ENCODE measurements around the gene SLIT1.

The SLIT1 gene

DNA sequence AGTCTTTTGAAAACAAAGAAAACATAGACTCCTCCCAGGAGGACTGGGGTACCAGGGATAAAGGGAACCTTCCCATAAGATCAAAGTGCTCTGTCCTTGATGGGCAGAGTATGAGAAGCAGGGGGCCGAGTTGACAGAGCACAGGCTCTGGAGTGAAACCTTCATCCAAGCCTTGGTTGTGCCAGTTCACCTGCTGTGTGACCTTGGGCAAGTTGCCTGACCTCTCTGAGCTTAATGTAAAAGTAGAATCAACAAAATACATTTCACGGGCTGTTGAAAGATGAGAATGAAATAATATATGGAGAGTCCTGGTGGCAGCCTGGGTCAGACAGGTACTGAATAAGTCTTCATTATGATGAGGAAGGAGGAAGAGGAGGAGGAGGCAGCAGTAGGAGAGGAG is 69.9 kb downstream of the SLIT1 start:
- FAIRE-seq (no peak), DNase-seq (ENCODE audit: low spot score) (no peak)

DNA sequence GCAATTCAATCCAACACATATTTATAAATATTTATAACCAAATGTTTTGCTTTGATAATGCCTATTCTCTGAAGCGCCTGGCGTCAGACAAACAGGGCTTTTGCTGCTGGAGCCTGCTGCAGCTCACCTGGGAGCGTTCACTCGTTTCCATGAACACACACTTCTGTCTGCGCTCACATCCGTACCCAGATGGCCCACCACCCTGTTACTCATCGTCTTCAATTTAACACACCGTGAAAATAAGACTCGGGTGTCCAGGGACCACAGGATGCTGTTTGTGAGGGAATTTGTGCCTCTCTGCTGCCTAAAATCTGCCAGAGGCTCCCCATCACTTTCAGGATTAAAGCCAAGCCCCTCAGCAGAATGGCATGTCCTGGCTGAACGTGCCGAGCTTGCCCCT is 74.1 kb downstream of the SLIT1 start:
- DNase-seq (ENCODE audit: low spot score) = no peak
- FAIRE-seq = no peak

- DNase-seq (ENCODE audit: low spot score) (no peak), FAIRE-seq (no peak)
Observed at GRCh38 chr10:97109547-97109946, 76.2 kb downstream of the SLIT1 start.

DNA sequence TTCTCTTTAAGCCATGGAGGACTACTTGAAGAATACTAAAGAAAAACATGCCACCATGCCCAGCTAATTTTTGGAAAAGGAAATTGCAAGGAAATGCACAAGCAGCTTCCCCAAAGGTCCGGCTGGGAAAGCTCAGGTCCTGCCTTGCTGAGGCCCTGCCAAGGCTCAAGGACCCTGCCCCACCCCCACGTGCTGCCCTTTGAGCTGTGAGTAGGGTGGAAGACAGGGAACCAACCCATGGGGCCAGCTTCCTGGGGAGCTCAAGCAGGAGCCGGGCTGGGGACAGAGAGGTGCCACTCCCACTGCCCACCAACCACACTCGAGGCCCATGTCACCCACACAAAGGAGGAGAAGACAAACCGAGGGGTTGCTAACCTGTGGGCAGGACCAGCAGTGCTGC is 78.2 kb downstream of the SLIT1 start:
- DNase-seq (ENCODE audit: low spot score) (no peak), FAIRE-seq (no peak)

GRCh38 chr10:97106207-97106606 is 79.6 kb downstream of the SLIT1 start:
- DNase-seq (ENCODE audit: low spot score) = no peak
- FAIRE-seq = no peak

DNA sequence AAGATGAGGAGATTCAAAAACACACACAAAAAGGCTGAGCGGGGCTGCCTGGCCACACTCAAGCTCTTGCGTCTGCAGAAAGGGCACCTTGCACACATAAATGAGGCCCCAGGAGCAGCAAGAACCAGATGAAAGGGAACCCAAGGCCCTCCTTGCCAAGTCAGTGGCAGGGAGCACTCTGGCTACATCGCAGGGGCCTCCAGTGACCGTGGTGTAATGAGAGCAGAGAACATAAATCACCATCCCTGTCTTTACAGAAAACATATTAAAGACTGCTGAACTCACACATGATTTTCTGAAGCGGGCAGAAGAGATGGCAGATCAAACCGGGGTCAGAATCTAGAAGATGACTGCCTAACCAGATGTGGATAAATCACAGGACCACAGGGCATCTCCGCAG is 80.5 kb downstream of the SLIT1 start:
- DNase-seq (ENCODE audit: low spot score) = no peak
- FAIRE-seq = no peak

- FAIRE-seq = no peak
Observed at GRCh38 chr10:97103316-97104080, 82.3 kb downstream of the SLIT1 start.

GRCh38 chr10:97102441-97102840 is 83.3 kb downstream of the SLIT1 start:
- no peak for DNase-seq (ENCODE audit: low spot score)
- FAIRE-seq = no peak

More at GRCh38 chr10:97103316-97104080, 82.3 kb downstream of the SLIT1 start:
- DNase-seq (ENCODE audit: low spot score) = no peak

DNA sequence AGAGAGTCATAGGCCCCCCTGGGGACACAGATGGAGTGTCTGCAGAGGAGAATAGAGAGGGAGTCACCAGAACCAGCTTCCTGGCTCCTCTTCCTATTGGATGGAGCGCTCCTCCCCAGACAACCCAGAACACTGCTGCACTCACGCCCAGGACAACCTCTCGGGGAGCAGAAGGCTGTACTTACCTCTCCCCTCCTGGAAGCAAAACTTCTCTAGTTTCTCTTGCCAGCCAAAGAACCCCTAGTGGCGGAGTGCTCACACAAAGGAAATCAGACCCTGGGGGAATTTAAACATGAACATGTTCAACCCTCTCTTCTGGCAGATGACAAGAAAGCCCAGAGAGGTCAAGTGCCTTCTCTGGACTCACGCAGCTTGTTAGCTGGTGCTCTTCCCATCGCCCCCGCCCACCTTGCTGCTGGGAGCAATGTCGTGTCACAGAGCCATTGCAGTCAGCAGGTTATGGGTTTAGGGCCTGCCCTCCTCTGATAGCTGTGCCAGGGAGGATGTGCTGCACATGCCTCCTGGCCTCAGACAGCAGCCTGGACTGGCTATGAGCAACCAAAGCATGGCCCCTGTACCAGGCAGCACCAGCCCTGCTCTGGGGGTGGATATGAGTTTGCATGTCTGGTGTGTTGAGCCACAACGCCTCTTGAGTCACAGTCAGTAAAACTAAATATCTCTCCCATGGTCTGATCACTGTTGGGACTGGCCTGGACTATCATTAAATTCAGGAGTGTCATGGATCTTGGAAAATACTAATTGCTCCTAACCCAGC is 84.4 kb downstream of the SLIT1 start:
- DNase-seq (ENCODE audit: low spot score) (no peak), FAIRE-seq (no peak)

- no peak for DNase-seq (ENCODE audit: low spot score)
Observed at GRCh38 chr10:97100657-97101056, 85.1 kb downstream of the SLIT1 start.

DNA sequence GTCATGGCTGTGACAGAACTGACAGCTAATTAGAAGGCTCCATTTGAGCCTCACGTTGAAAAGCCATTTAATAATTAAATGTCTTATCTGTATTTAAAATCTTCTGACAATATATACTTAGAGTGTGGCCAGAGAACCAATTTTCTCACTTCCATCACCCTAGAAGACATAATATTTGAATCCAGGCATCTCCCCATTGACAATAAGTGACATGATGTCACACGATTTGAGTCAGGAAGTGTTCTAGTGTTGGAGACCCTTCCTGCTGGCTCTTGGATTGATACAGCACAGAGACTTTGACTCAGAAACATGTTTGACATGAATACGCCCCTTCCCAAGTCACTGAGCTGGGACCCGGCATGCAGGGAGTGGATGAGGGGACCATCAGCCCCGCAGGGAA is 85.9 kb downstream of the SLIT1 start:
- FAIRE-seq (peak; percentile 71), DNase-seq (ENCODE audit: low spot score) (no peak)

More at GRCh38 chr10:97100657-97101056, 85.1 kb downstream of the SLIT1 start:
- no peak for FAIRE-seq

GRCh38 chr10:97099089-97099488 is 86.7 kb downstream of the SLIT1 start:
- no peak for DNase-seq (ENCODE audit: low spot score)
- FAIRE-seq = no peak

DNA sequence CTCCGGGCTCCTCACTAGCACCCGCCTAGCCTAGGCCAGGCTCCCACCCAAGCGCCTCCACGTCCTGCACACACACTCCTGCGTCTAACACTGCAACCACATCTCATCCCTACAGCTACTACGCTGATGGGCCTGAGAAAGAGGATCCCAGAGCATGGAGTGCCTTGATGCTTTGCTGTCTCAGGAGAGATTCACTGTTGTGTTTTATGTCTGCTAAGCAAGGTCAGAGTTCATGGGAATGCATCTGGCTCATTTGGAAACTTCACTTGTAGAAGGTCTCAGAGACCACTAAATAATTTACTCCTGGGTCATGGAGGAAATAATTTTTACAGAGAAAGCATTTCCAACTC is 88.7 kb downstream of the SLIT1 start:
- no peak for DNase-seq (ENCODE audit: low spot score)
- FAIRE-seq = no peak

DNA sequence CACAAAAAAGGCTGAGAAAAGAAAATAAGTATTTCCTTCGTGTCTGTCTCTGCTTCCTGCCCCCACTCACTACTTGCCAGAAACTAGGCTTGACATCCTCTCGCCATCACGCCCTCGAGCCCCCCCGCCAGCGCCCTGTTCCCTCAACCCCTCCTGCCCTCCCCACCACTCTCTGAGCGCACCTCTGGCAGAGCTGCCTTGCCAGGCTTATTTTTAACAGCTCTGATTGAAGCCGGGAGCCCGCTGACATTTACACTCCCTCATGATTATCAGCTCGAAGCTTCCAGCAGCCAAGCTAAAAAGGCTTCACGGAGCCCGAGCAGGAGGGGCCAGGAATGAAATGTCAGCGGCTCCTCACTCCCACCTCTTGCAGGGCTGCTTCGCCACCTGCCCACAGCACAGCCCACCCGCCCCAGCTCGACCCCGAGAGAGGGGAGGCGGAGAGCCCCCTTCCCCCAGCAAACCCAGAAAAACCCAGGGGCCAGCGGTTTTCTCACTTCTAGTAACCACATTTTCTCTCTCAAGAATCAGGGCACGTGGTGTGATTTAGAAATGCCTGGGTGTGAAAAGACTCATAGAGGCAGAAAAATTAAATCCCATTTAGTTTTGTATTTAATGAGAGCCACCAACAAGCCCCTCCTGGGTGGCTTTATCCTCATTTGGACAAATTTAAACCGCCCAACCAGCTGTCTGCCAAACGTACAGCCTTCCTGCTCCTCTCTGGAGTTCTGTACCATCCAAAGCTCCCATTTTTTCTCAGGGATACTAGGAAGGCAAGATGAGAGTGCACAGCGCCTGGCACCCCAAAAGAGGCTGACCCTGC is 89.3 kb downstream of the SLIT1 start:
- FAIRE-seq = no peak
- DNase-seq (ENCODE audit: low spot score) = no peak

- FAIRE-seq = no peak
- DNase-seq (ENCODE audit: low spot score) = no peak
Observed at GRCh38 chr10:97095701-97096260, 90.0 kb downstream of the SLIT1 start.

GRCh38 chr10:97090644-97091043 is 95.1 kb downstream of the SLIT1 start:
- FAIRE-seq = no peak
- no peak for DNase-seq (ENCODE audit: low spot score)

DNA sequence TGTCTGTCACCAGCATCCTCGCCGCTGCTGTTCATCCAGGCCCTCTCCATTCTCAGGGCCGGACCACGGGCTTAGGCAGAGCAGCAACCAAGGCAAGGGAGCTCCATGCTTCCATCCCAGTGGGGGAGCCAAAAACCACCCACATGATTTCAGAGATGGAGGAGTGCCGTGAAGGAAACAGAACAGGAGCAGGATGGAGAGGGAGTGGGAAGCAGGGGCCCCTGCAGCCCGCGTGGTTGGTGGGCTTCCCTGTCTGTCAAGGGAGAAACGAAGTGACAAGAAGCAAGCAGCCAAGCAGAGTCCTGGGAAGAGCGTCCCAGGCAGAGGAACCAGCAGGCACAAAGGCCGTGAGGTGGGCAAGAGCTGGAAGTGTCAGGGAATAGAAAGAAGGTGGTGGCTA is 95.7 kb downstream of the SLIT1 start:
- no peak for DNase-seq (ENCODE audit: low spot score)
- FAIRE-seq = no peak

DNA sequence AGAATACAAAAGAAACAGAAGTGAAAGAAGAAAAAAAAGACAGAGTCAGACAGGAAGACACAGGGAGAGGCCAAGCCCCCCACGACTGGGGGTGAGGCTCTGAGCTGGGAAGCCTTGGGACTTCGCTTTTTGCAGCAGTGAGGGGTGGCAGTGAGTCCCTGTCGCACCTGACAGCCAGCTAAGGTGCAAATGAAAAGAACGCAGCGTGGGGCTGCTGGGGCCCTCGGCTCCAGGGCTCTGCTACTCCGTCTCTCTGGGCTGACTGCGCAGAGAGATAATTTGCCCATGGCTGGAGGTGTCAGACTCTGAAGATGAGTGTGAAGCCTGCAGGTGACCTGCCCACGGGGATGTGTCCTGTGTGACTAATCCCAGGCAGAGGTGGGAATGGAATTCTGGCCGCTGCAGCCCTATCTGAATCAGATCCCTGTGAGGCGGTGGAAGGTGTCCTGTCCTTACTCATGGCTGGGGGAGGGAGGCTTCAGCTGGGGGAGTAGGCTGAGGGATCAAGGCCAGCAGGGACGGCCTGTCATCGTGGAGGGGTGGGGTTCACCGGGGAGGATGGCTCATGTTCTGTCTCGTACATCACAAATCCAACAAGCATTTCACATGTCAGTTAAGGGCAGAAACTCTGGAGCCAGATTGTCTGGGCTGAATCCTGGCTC is 96.4 kb downstream of the SLIT1 start:
- FAIRE-seq = no peak

DNA sequence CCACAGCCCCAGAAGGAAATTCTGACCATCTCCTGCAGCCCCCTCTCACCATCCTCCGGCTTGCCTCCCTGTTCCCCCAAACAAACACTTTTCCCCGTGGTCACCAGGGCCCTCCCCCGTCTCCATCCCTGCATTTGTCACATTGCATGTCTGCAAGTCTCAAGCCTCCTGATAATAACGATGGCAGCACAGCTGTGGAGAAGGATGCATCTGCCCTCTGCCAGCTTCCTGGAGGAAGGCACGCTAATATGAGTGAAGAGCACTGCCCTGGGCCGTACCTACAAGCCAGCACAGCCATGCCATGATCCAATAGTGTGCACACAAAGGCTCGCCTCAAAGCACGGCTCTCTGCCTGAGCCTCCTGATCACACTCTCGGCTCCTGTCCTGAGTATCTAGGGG is 98.5 kb downstream of the SLIT1 start:
- DNase-seq (ENCODE audit: low spot score) (no peak), FAIRE-seq (no peak)

More for the DNA sequence above, 96.4 kb downstream of the SLIT1 start:
- no peak for DNase-seq (ENCODE audit: low spot score)

- FAIRE-seq (no peak), DNase-seq (ENCODE audit: low spot score) (no peak)
Observed at GRCh38 chr10:97086530-97086929, 99.2 kb downstream of the SLIT1 start.

DNA sequence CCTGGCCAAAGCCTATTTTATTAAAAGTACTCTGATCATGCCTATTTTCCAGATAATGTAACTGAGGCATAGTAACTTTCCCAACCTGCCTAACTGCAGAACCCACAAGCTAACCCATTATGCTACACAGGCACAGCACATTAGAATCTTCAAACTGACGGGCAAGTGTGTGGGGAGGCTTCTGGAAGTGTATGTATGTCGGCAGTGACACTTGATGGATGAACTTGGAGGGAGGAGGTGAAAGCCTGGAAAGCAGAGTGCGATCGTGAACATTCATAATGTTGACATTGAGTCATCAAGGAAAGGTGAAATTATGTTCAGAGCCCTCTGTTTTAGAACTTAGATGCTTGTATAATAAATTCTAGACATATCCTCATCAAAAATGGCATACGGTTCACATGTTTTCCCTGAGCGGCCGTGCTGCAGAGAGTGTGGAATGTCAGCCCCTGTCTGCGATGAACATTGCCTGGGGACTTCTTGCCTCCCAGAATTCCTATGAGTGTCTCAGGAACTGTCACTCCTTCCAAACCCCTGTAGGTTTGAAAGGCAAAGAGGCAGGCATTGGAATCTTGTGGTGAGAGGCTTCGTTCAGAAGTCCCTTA is 102.4 kb downstream of the SLIT1 start:
- no peak for FAIRE-seq
- DNase-seq (ENCODE audit: low spot score) = no peak

Measured in urothelium cell line (cell line).